GM21528 (cell line): Measurements from ENCODE around the gene TNFSF12.

Source experiments
- ATAC-seq: cut with Tn5 transposase; IDR thresholded peaks from one replicate; pipeline ENCODE4 v1.9.1; 2021; ENCODE audit warnings: mild to moderate bottlenecking, moderate library complexity; ENCODE audit not compliant: unreplicated experiment, low FRiP score

The TNFSF12 gene

GRCh38 chr17:7541074-7541621, 7.7 kb upstream of the TNFSF12 start:
- no peak for ATAC-seq

GRCh38 chr17:7544911-7545310, 3.9 kb upstream of the TNFSF12 start:
- ATAC-seq = no peak

GRCh38 chr17:7549401-7550055, 670 bp downstream of the TNFSF12 start:
- ATAC-seq = no peak

- no peak for ATAC-seq
These were observed 1.5 kb downstream of the TNFSF12 start for GRCh38 chr17:7550344-7550743.

GRCh38 chr17:7551396-7551795, 2.5 kb downstream of the TNFSF12 start:
- no peak for ATAC-seq

GRCh38 chr17:7552621-7553051, 3.8 kb downstream of the TNFSF12 start:
- no peak for ATAC-seq

- ATAC-seq = no peak
These were observed 4.5 kb downstream of the TNFSF12 start for GRCh38 chr17:7553356-7553755.

GRCh38 chr17:7555320-7555948, 6.6 kb downstream of the TNFSF12 start:
- no peak for ATAC-seq

- no peak for ATAC-seq
These were observed 7.8 kb downstream of the TNFSF12 start for GRCh38 chr17:7556627-7557026.

GRCh38 chr17:7557147-7557764, 8.4 kb downstream of the TNFSF12 start:
- ATAC-seq = no peak

- no peak for ATAC-seq
These were observed 9.1 kb downstream of the TNFSF12 start for GRCh38 chr17:7557775-7558543.

GRCh38 chr17:7558544-7559319, 9.9 kb downstream of the TNFSF12 start, which contains the start of gene TNFSF13:
TNFSF13 (plus strand) TSS chr17:7558750; CDS start chr17:7559040, 290 bp downstream.
- ATAC-seq = no peak

- ATAC-seq = no peak
These were observed 10.7 kb downstream of the TNFSF12 start for GRCh38 chr17:7559320-7560171.

GRCh38 chr17:7560172-7561027, 11.5 kb downstream of the TNFSF12 start:
- no peak for ATAC-seq

- peak; percentile 45 for ATAC-seq
These were observed 12.2 kb downstream of the TNFSF12 start for GRCh38 chr17:7561028-7561575.

GRCh38 chr17:7561589-7562207, 12.8 kb downstream of the TNFSF12 start, which contains the start of gene SENP3:
SENP3 (plus strand) TSS chr17:7561919; CDS start chr17:7563077, 1,158 bp downstream.
- peak; percentile 43 for ATAC-seq

GRCh38 chr17:7562208-7562605, 13.3 kb downstream of the TNFSF12 start:
- no peak for ATAC-seq
